GM21619 (cell line): ENCODE measurements around the gene HCFC2.

Experiments used
- ATAC-seq: cut with Tn5 transposase; IDR thresholded peaks from one replicate; pipeline ENCODE4 v1.9.1; 2021; ENCODE audit not compliant: unreplicated experiment

The HCFC2 gene

GRCh38 chr12:104152685-104153241, 88.4 kb downstream of the HCFC2 start:
- no peak for ATAC-seq

- ATAC-seq: no peak
Measured at GRCh38 chr12:104154286-104154685, 90.0 kb downstream of the HCFC2 start.

GRCh38 chr12:104154806-104155205, 90.5 kb downstream of the HCFC2 start:
- ATAC-seq: no peak
